GM23338 (cell line): ENCODE results near the gene CD74. TPM values are rescaled to one million over a fixed set of nuclear protein-coding genes. Genes with fewer than 3 reads are reported as not detected.

Source experiments
- ATAC-seq: fragments of 200-7000 bp; cut with Tn5 transposase; 3 replicates; pipeline ENCODE4 v1.9.1; 2020
- DNase-seq: peaks from one replicate; pipeline ENCODE4 v3.0.0-alpha.2; 2015; ENCODE audit warnings: low spot score
- H2AFZ ChIP-seq: fragments of 200-600 bp; sonication (generic); 2 replicates; pipeline ENCODE4 v1.8.0; 2016; ENCODE audit warnings: antibody characterized with exemption, mild to moderate bottlenecking, moderate library complexity
- H3F3A ChIP-seq: fragments of 200-600 bp; sonication (generic); replicated peaks from 2 replicates; pipeline ENCODE4 v1.8.0; 2017; ENCODE audit warnings: antibody characterized with exemption, mixed run types, low read depth
- H3K27ac ChIP-seq: fragments of 200-600 bp; sonication (generic); 2 replicates; pipeline ENCODE4 v1.6.1; 2016; ENCODE audit warnings: low read depth
- H3K27me3 ChIP-seq: fragments of 200-600 bp; sonication (generic); 2 replicates; pipeline ENCODE4 v1.8.0; 2016; ENCODE audit warnings: mild to moderate bottlenecking, mixed run types, moderate library complexity; ENCODE audit not compliant: insufficient read depth
- H3K36me3 ChIP-seq: fragments of 200-600 bp; sonication (generic); 2 replicates; pipeline ENCODE4 v1.8.0; 2016; ENCODE audit warnings: mild to moderate bottlenecking; ENCODE audit not compliant: insufficient read depth
- H3K4me1 ChIP-seq: fragments of 200-600 bp; sonication (generic); 2 replicates; pipeline ENCODE4 v1.8.0; 2016; ENCODE audit warnings: mild to moderate bottlenecking, moderate library complexity; ENCODE audit not compliant: insufficient read depth
- H3K4me2 ChIP-seq: fragments of 200-600 bp; sonication (generic); 2 replicates; pipeline ENCODE4 v1.7.1; 2017; ENCODE audit warnings: mixed run types
- H3K4me3 ChIP-seq: fragments of 200-600 bp; sonication (generic); 2 replicates; pipeline ENCODE4 v1.6.1; 2016; ENCODE audit warnings: mixed run types
- H3K79me2 ChIP-seq: fragments of 200-600 bp; sonication (generic); replicated peaks from 2 replicates; pipeline ENCODE4 v1.8.0; 2017; ENCODE audit warnings: mild to moderate bottlenecking; ENCODE audit not compliant: insufficient read depth
- H3K9me2 ChIP-seq: fragments of 200-600 bp; sonication (generic); 2 replicates; pipeline ENCODE4 v1.8.0; 2017; ENCODE audit not compliant: insufficient read depth
- H4K20me1 ChIP-seq: fragments of 200-600 bp; sonication (generic); replicated peaks from 2 replicates; pipeline ENCODE4 v1.8.0; 2017; ENCODE audit warnings: mild to moderate bottlenecking; ENCODE audit not compliant: insufficient read depth
- H3K27ac Mint-ChIP-seq: 2 replicates; pipeline ENCODE4 v1.8.0; 2020; ENCODE audit warnings: inconsistent platforms, mild to moderate bottlenecking, moderate library complexity, mixed read lengths
- H3K27me3 Mint-ChIP-seq: 3 replicates; pipeline ENCODE4 v1.8.0; 2022; ENCODE audit warnings: low read depth, mild to moderate bottlenecking, moderate library complexity, mixed read lengths, inconsistent platforms; ENCODE audit not compliant: insufficient read depth, poor library complexity
- H3K36me3 Mint-ChIP-seq: 3 replicates; pipeline ENCODE4 v1.8.0; 2021; ENCODE audit warnings: low read depth, mild to moderate bottlenecking, inconsistent platforms, moderate library complexity, mixed read lengths
- H3K4me1 Mint-ChIP-seq: 3 replicates; pipeline ENCODE4 v1.8.0; 2020; ENCODE audit warnings: mild to moderate bottlenecking, inconsistent platforms, mixed read lengths
- H3K4me3 Mint-ChIP-seq: 3 replicates; pipeline ENCODE4 v1.8.0; 2021; ENCODE audit warnings: moderate library complexity, mild to moderate bottlenecking, inconsistent platforms, mixed read lengths
- H3K9me3 Mint-ChIP-seq: 3 replicates; pipeline ENCODE4 v1.8.0; 2020; ENCODE audit warnings: moderate library complexity, mild to moderate bottlenecking, inconsistent platforms, mixed read lengths
- CREB1 ChIP-seq: fragments of 250-450 bp; sonication (Bioruptor Pico); IDR thresholded peaks from 2 replicates; pipeline ENCODE4 v1.5.0; 2020; ENCODE audit warnings: low read depth, mild to moderate bottlenecking, moderate library complexity
- CTCF ChIP-seq, 2 experiments: fragments of 200-600 bp in 1 of 2; sonication (generic) in 1 of 2; conservative IDR thresholded peaks; 2 replicates each; pipeline versions ENCODE4 v1.5.1 to v1.6.1; 2016 to 2017; ENCODE audit warnings: antibody characterized with exemption in 2 of 2, low read depth in 2 of 2, mild to moderate bottlenecking in 2 of 2, moderate library complexity in 1 of 2
- ETS1 ChIP-seq: IDR thresholded peaks from 2 replicates; pipeline ENCODE4 v1.6.1; 2016; ENCODE audit warnings: antibody characterized with exemption
- EZH2 ChIP-seq: fragments of 200-600 bp; sonication (generic); IDR thresholded peaks from one replicate; pipeline ENCODE4 v1.8.0; 2017; ENCODE audit warnings: antibody characterized with exemption, mild to moderate bottlenecking, low read depth; ENCODE audit not compliant: unreplicated experiment
- EZH2phosphoT487 ChIP-seq: fragments of 200-600 bp; sonication (generic); IDR thresholded peaks from one replicate; pipeline ENCODE4 v1.8.1; 2018; ENCODE audit warnings: antibody characterized with exemption; ENCODE audit not compliant: unreplicated experiment
- JUNB ChIP-seq: IDR thresholded peaks from one replicate; pipeline ENCODE4 v1.6.1; 2016; ENCODE audit warnings: antibody characterized with exemption; ENCODE audit not compliant: unreplicated experiment
- POLR2AphosphoS5 ChIP-seq: IDR thresholded peaks from 2 replicates; pipeline ENCODE4 v1.6.1; 2016; ENCODE audit warnings: antibody characterized with exemption, low read depth
- ZNF114 ChIP-seq: fragments of 250-450 bp; sonication (Bioruptor Pico); IDR thresholded peaks from 2 replicates; pipeline ENCODE4 v1.5.0; 2020; ENCODE audit warnings: mild to moderate bottlenecking, moderate library complexity
- ZNF331 ChIP-seq: fragments of 250-450 bp; sonication (Bioruptor Pico); IDR thresholded peaks from 2 replicates; pipeline ENCODE4 v1.5.0; 2020; ENCODE audit warnings: low read depth, mild to moderate bottlenecking, moderate library complexity
- ZNF462 ChIP-seq: fragments of 250-450 bp; sonication (Bioruptor Pico); IDR thresholded peaks from 2 replicates; pipeline ENCODE4 v1.5.0; 2020; ENCODE audit warnings: mild to moderate bottlenecking, moderate library complexity
- polyA plus RNA-seq: library from polyadenylated mRNA; unstranded; fragments of >200 nt; fragmentation: Nextera tagmentation; extraction: Ambion mirVana; gene quantifications from 2 replicates; pipeline ENCODE4 v1.2.1, GENCODE V29; 2016
- total RNA-seq: library from RNA; depleted of rRNA; stranded (reverse); fragments of >200 nt; shearing (Covaris generic); gene quantifications from 2 replicates; pipeline ENCODE4 v1.2.3, GENCODE V29; 2014

Gene CD74
- total and polyA plus RNA-seq, 2 experiments from 2014 or later = 49.8 to 98.4 TPM

- no peak for TF ChIP-seq ETS1
- TF ChIP-seq CTCF (conservative IDR thresholded peaks at IDR 0.05; ENCODE audit: low read depth in 2 of 2) = no peak
- TF ChIP-seq ZNF114 = no peak
- TF ChIP-seq ZNF331 (CRISPR knock-in tag) = no peak
- TF ChIP-seq EZH2 = no peak
- TF ChIP-seq JUNB = no peak
- TF ChIP-seq EZH2phosphoT487 = no peak
These were observed 30.0 kb upstream of the CD74 start (continued) for GRCh38 chr5:150442699-150443080.

GRCh38 chr5:150441813-150442698 lies 29.3 kb upstream of the CD74 start:
- Mint-ChIP-seq H3K4me3 (no peak overlapping the region; the same call in 2 of the 3 replicates), H3K27ac (peak overlapping the region; percentile 84), H3K4me1 (peaks cover 39% of the 10 kb centered on the region), H3K27me3 (peaks cover 33% of the 10 kb centered on the region), H3K36me3 (peaks cover 41% of the 10 kb centered on the region), H3K9me3 (no peaks in the 10 kb centered on the region; the same call in 2 of the 3 replicates)
- no peak overlapping the region for H3K4me2 ChIP-seq
- ATAC-seq = peak; percentile 68
- peaks cover 36% of the 10 kb centered on the region for H4K20me1 ChIP-seq
- peaks cover 35% of the 10 kb centered on the region for H3K36me3 ChIP-seq
- H3K27ac ChIP-seq = peak overlapping the region; percentile 96
- no peaks in the 10 kb centered on the region for H3K27me3 ChIP-seq
- H3K79me2 ChIP-seq = peaks cover 12% of the 10 kb centered on the region
- peak; percentile 60 for DNase-seq
- H3K9me2 ChIP-seq = no peaks in the 10 kb centered on the region
- H3F3A ChIP-seq = peaks cover 55% of the 10 kb centered on the region
- H2AFZ ChIP-seq = no peak overlapping the region
- no peak overlapping the region for H3K4me3 ChIP-seq
- peaks cover 9% of the 10 kb centered on the region for H3K4me1 ChIP-seq
- TF ChIP-seq ETS1 = no peak
- no peak for TF ChIP-seq CREB1 (CRISPR knock-in tag)
- no peak for TF ChIP-seq ZNF462 (CRISPR knock-in tag)
- no peak for TF ChIP-seq ZNF331 (CRISPR knock-in tag)
- no peak for TF ChIP-seq EZH2phosphoT487
- no peak for TF ChIP-seq CTCF (conservative IDR thresholded peaks at IDR 0.05; ENCODE audit: low read depth in 2 of 2)
- TF ChIP-seq POLR2AphosphoS5 = no peak
- no peak for TF ChIP-seq ZNF114
